Measurements from ENCODE around the gene IZUMO1.
A peak's percentile ranks its signal among the peaks of the same experiment; 100 is the strongest.
"Not testable (repeated sequence)": the region's sequence is repeated elsewhere in the genome, so short reads cannot be mapped to it uniquely, and the experiment has no call there.

IZUMO1 gene

GRCh38 chr19:48696353-48697010 is 50.2 kb downstream of the IZUMO1 start:
- Mint-ChIP-seq H3K27ac (no peak overlapping the region), H3K9me3 (no peaks in the 10 kb centered on the region), H3K27me3 (ENCODE audit: low read depth) (peaks cover 45% of the 10 kb centered on the region), H3K4me1 (peaks cover 4% of the 10 kb centered on the region), H3K36me3 (ENCODE audit: low read depth) (peaks cover 12% of the 10 kb centered on the region), H3K4me3 (peak overlapping the region; percentile 45 to 74 (median 72))
- TF ChIP-seq CTCF (IDR thresholded peaks at IDR 0.05; ENCODE audit: unreplicated experiment in 3 of 3), result no peak

- Mint-ChIP-seq H3K27ac (no peak within 1 kb of the TSS), H3K4me1 (peaks cover 4% of the 10 kb centered on the region), H3K27me3 (ENCODE audit: low read depth) (peaks cover 45% of the 10 kb centered on the region), H3K4me3 (peak within 1 kb of the TSS; percentile 45 to 74 (median 72)), H3K9me3 (no peaks in the 10 kb centered on the region), H3K36me3 (ENCODE audit: low read depth) (peaks cover 11% of the 10 kb centered on the region)
- TF ChIP-seq CTCF (IDR thresholded peaks at IDR 0.05; ENCODE audit: unreplicated experiment in 3 of 3), result no peak
These were observed 50.9 kb downstream of the IZUMO1 start, which contains the start of gene FUT2 for GRCh38 chr19:48695743-48696352. Gene FUT2, plus strand, starts transcription at chr19:48695971. Its CDS starts 6,986 bp downstream, at chr19:48702957.

- not testable (repeated sequence) for H3K9me3 Mint-ChIP-seq; H3K4me3 Mint-ChIP-seq; H3K36me3 Mint-ChIP-seq (ENCODE audit: low read depth); H3K27ac Mint-ChIP-seq
- H3K27me3 Mint-ChIP-seq (ENCODE audit: low read depth), result peaks cover 46% of the 10 kb centered on the region
- peaks cover 11% of the 10 kb centered on the region for H3K4me1 Mint-ChIP-seq
These were observed 53.1 kb downstream of the IZUMO1 start for GRCh38 chr19:48693629-48694028.
